HT1080 (cell line): ENCODE measurements around the gene CDH23. TPM values are rescaled to one million over a fixed set of nuclear protein-coding genes. Genes with fewer than 3 reads are reported as not detected.

ENCODE experiments used
- DNase-seq: peaks from one replicate; pipeline ENCODE4 v3.0.0-alpha.2; 2015; ENCODE audit warnings: low read depth
- total RNA-seq: library from RNA; depleted of rRNA; stranded (reverse); fragments of >200 nt; shearing (Covaris generic); gene quantifications from 2 replicates; pipeline ENCODE4 v1.2.3, GENCODE V29; 2014

CDH23 gene
- total RNA-seq, 1 experiment from 2014 or later, result 0.23 TPM

DNA sequence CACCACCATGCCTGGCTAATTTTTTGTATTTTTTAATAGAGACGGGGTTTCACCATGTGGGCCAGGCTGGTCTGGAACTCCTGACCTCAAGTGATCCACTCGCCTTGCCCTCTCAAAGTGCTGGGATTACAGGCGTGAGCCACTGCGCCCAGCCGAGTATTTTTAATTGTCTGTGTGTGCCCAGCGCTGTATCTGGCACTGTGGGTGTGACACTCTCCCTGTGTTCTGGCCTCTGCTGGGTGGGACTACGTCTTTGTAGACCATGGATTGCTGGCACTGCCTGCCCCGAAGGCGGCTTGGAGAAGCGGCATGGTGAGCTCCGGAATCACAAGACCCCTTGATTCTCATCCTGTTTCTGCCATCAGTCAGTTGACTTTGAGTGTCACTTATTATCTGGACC, 136.2 kb downstream of the CDH23 start:
- no peak for DNase-seq

DNA sequence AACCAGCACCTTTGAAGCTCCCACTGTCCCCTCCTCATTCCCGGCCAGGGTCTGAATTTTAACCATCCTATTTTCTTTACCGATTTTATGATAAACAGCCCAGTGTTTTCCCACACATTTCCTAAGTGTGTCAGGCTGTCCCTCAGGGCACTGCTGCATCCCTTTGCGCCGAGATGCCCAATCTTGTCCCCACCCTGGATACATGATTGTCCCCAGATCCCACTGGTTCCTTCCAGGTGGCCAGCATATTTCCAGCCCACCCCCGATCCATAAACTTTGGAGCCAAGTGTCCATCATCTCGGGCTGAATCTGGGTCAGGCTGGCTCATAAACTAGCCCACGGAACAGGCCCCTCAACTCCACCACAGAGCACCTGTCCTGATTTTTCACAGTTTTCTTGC, 137.2 kb downstream of the CDH23 start:
- DNase-seq, result no peak

DNA sequence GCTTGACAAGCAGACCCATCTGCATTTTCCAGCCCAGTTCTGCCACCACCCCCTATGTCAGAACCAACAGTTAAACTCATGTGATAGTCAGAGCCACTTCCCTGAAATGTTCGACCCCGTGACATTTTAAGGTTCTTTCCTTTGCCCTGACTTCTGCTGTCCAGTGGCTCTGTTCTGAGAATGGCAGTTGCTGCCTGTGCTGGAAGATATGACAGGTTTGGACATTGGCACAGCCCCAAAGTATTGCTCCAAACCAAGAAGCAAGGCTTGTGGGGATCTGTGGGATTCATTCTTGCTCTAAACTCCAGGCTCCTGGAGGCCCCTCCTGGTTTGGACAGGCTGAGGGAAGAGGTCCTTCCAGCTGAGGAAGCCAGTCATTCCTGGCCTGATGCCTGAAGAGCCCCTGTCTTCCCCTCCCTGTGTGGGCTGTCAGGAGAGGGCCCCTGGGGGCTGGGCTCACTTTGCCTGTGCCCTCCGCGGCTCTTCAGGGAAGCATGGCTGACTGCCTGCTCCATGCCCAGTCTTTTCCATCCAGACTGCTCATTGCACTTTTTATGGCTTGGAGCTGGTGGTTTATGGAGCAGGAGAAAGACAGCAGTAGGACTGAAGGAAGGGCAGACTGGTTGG, 138.0 kb downstream of the CDH23 start:
- DNase-seq, result no peak

DNA sequence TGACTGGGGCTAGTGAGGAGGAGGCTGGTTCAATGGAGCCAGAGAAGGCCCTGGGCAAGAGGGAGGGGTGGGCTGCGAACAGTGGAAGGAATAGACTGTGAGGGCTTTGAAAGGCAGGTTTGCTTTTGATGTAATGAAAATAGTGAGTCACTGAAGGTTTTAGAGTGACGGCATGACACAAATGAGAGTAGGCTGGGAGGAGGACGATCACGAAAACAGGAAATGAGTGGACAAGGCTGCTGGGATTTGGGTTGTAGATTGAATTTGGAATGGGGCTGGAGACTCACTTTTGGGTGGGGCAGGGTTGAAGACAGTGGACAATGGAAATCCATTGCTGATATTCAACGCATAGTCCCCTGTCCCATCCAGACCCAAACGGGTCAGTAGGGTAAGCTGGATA, 139.6 kb downstream of the CDH23 start:
- DNase-seq, result peak; percentile 56

- DNase-seq, result no peak
Measured at GRCh38 chr10:71537125-71537524, 140.4 kb downstream of the CDH23 start.

DNA sequence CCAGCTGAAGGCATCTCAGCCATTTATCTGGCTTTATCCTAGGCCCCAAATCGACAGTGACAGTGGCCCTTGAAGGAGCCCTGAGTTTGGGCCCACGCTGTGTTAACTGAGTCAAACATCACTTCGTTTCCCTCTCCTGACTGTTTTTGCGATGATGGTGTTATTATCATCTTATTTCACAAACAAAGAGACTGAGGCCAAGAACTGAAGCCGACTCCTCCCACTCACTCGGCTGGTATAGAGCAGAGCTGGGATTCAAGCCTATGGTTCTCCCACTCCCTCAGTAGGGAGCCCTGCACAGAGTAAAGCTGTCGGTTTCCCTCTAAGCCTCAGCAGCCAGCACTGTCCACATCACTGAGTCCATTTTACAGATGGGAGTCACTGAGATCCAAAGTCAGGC, 141.0 kb downstream of the CDH23 start:
- DNase-seq, result no peak

DNA sequence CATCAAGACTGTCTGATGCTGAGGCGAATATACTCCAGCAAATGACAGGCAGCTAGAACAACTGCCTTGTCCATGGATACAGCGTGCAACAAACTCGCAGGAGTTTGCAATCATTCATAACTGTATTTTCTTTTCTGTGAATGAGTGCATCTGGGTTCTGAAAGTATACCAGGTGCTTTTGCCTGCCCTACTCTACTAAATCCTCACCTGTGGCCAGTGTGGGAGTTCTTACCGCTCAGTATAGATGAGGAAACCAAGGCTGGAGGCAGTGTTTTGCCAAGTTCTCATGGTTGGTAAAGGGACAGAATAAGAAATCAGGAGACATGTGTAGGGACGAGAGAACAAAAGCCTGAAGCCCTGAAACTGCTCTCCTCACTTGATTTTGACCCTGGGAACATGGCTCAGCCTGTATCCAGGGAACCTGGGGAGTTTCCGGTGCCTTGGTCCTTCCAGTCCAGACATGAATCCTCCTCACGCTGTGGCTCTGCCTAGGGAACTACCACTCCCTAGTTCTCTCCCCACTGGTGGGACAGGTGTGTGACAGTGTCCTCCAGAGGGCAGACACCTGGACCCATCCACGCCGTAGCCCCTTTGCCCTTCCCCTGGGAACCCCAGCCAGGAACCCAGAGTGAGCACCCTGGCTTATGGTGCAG, 142.0 kb downstream of the CDH23 start:
- no peak for DNase-seq

DNA sequence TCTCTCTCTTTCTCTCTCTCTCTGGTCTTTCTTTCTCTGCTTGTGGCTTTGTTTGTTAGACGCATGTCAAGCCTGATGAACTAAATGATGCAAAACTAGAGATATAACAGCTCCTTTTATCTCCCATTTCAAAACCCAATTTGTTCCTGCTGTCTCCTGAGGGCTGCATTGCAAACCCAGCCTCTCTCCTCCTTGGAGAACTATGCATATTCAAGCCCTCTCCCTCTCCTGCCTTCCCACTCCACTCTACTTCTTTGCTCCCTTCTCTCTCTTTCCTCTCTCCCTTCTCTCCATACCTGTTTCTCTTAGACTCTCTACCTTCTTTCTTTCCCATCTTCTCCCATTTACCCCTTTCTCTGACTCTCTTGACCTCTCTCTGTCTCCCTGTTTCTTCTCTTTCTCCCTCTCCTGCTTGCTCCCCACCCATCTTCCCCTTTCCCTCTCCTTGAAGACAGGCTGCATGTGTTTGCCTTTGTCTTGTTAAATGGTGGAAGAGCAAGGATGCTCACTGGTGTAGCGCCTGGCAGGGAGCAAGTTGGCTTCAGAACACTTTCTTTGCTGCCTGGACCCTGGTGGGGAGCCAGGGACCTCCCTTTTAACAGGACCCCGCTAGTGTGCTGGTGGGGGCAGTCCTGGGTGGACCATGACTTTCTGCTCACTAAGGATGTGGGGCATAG, 142.9 kb downstream of the CDH23 start:
- no peak for DNase-seq

DNA sequence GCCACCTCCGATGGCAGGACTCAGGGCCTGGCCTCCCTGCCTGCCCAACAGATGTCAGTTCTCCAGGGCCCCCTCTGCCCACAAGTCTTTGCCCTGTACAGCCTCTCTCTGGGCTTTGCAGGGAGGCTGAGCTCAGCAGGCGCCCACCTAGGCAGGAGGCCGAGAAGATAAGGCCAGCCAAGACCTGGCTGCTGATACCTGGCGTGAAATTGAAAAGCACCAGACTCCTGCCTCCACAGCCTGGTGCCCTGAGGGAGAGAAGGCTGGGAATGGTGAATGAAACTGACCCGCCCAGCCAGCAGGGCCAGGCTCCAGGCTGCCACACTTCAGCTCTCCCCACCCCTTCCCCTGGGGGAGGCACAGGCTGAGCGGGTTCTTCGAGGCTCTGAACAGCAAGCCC, 145.8 kb downstream of the CDH23 start:
- no peak for DNase-seq

DNA sequence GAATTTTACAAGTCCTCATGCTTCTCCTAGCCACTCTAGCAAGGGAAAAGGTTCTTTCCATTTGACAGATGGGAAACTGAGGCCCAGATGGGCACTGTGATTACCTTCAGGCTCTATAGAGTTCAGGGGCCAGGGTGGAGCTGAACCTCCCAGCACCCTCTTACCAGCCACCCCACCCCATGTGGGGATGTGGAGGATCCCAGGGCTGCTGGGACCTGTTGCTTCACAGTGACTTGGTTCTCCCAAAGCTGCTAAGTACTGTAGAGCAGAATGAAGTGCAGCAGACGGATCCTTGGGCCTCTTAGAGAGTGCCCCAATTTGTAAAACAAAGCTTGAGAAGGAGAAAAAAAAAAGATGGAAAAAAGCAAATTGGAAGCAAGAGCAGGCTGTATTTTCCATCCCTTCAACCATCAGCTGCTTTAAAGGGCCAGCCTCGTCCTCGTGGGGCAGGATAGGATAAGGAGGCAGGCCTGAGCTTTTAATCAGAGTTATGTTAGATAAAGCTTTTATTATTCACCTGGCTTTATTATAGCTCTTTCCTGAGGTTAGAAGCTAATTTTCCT, 147.0 kb downstream of the CDH23 start:
- no peak for DNase-seq

DNA sequence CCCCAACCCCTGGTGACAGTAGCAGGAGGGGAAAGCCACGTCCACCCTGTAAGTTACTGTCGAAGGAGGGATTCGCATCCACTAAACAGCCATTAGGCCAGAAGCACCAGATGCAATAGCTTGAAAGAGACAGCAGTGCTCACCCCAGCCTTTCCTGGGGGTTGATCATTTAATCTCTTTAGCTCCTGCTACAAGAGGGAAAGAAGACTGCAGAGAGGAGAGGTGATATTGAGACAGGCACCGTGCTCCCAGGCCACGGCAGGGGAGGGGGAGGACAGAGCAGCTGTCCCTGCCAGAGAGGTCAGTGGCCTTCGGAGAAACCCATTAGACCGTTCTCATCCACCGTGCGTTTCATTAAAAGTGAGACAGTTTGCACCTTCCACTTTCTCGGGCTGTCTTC, 148.3 kb downstream of the CDH23 start:
- DNase-seq, result no peak

- no peak for DNase-seq
Measured at GRCh38 chr10:71546220-71546619, 149.5 kb downstream of the CDH23 start.

GRCh38 chr10:71547312-71547711, 150.6 kb downstream of the CDH23 start:
- DNase-seq, result no peak

- peak; percentile 6 for DNase-seq
Measured at GRCh38 chr10:71547876-71548846, 151.4 kb downstream of the CDH23 start.

GRCh38 chr10:71549766-71550533, 153.2 kb downstream of the CDH23 start:
- no peak for DNase-seq

DNA sequence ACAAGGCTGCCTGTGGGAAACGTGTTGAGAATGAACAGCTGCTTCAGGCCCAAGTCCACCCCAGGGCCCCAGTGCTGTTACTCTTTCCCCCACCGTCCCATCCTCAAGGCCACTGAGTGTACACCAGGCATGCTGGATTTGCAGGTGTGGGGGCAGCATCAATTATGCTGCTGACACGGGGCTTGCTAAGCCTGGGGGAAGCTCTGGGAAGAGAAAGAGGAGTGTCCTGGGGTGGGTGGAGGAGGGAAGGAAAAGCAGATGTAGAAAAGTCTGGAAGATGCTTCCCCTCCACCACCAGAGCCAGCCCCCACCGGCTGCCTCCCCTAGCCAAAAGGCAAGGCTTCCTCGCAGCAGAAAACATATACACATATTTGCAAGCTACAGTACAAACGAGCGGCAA, 153.9 kb downstream of the CDH23 start:
- no peak for DNase-seq

DNA sequence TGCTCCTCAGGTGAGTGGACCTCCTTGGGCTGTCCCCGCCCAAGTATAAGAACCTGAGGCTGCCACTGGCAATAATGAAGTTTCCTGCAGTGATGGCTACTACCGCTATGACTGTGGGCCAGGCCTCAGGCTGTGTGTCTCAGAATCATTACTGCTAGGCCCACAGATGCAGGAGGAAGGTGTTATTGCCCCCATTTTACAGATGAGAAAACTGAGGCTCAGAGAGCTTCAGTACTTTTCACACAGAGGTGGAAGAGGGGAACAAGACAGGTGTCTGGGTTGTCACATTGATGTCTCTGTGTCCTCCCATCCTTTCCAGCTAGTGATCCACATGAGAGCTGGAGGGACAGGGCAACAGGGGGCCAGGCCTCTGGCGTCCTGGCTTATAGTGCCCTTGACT, 155.2 kb downstream of the CDH23 start:
- DNase-seq, result no peak

- no peak for DNase-seq
Measured at GRCh38 chr10:71553432-71553831, 156.7 kb downstream of the CDH23 start.

- no peak for DNase-seq
Measured at GRCh38 chr10:71554671-71555070, 158.0 kb downstream of the CDH23 start.

- no peak for DNase-seq
Measured at GRCh38 chr10:71555087-71555723, 158.5 kb downstream of the CDH23 start.
